Breast epithelium (tissue), 3 donors: ENCODE data around the gene SLC2A3.
"Not testable (repeated sequence)": the region's sequence is repeated elsewhere in the genome, so short reads cannot be mapped to it uniquely, and the experiment has no call there.

ENCODE experiments used
- POLR2A ChIP-seq: fragments of 450-650 bp; IDR thresholded peaks from one replicate; pipeline ENCODE4 v1.6.1; 2016; ENCODE audit warnings: antibody characterized with exemption, mild to moderate bottlenecking, moderate library complexity
- POLR2AphosphoS5 ChIP-seq, 3 donors: sonication (generic); formaldehyde crosslinking; IDR thresholded peaks; one replicate each; pipeline ENCODE4 v1.6.1; 2017; ENCODE audit warnings: antibody characterized with exemption in 3 of 3

GRCh38 chr12:7983019-7983418 is 47.0 kb upstream of the SLC2A3 start:
- not testable (repeated sequence) for TF ChIP-seq POLR2AphosphoS5 (IDR thresholded peaks at IDR 0.05); POLR2A
